ENCODE measurements around the gene HERC5. TPM values are rescaled to one million over a fixed set of nuclear protein-coding genes. Genes with fewer than 3 reads are reported as not detected.
A peak's percentile ranks its signal among the peaks of the same experiment; 100 is the strongest.

HERC5 gene
- 100 to 1,000 TPM in 1 of 2 experiments, 10 to 100 TPM in 1; 69.6 to 118 TPM for total RNA-seq

GRCh38 chr4:88456670-88457306 is at the start of gene HERC5:
HERC5 (plus strand) TSS chr4:88457119; CDS start chr4:88457270, 151 bp downstream.
- Mint-ChIP-seq H3K4me3 (peak within 1 kb of the TSS; percentile 81), H3K27me3 (no peaks in the 10 kb centered on the region), H3K4me1 (peaks cover 53% of the 10 kb centered on the region), H3K36me3 (peaks cover 43% of the 10 kb centered on the region), H3K27ac (peak within 1 kb of the TSS; percentile 100), H3K9me3 (ENCODE audit: low read depth) (peaks cover 2% of the 10 kb centered on the region)
- CTCF ChIA-PET, result interaction anchor here (0.7 to 2.5 kb wide), 10 partner anchors 9 to 238 kb away, joined by 3 to 14 read pairs (median 4); partner anchors contain the start of genes HERC6 and PPM1K
- DNase-seq, result peak; percentile 96
- peak; percentile 90 for ATAC-seq

DNA sequence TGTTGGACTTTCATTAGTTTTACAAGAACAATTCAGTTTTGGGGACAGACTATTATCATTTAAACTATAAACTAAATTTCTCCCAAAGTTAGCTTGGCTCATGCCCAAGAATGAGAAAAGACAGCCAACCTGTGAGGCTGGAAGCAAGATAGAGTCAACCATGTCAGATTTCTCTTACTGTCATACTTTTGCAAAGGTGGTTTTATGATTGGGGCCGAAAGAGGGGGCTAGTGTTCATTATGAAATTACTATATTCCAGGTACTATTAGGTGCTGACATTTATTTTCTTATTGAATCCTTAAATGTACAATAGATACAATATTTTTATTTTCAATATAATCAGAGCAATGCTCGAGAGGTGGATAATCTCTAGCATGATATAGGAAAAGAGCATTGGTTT is 47.7 kb upstream of the HERC5 start:
- ATAC-seq, result no peak
- no peak overlapping the region for H3K4me3 Mint-ChIP-seq
- DNase-seq, result no peak
- CTCF ChIA-PET, result no interaction called here
- peaks cover 18% of the 10 kb centered on the region for H3K4me1 Mint-ChIP-seq
- no peaks in the 10 kb centered on the region for H3K27me3 Mint-ChIP-seq
- no peak overlapping the region for H3K27ac Mint-ChIP-seq
- H3K9me3 Mint-ChIP-seq (ENCODE audit: low read depth), result no peaks in the 10 kb centered on the region
- H3K36me3 Mint-ChIP-seq, result peaks cover 76% of the 10 kb centered on the region

DNA sequence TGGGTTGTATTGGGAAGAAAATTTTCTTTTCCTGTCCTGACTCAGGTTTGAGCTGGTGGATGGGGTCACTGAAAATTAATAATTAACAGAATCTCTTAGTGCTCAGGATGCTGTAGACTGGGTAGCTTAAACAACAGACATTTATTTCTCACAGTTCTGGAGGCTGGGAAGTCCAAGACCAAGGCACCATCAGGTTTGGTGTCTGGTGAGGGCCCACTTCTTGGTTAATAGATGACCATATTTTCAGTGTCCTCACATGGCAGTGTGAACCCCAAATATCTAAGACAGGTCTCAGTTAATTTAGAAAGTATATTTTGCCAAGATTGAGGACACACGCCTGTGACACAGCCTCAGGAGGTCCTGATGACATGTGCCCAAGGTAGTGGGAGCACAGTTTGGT is 47.1 kb upstream of the HERC5 start:
- CTCF ChIA-PET, result interaction anchor here (1.7 kb wide), 1 partner anchor 105 kb away, joined by 4 read pairs; no protein-coding TSS in a partner anchor
- Mint-ChIP-seq H3K27me3 (no peaks in the 10 kb centered on the region), H3K4me3 (no peak overlapping the region), H3K9me3 (ENCODE audit: low read depth) (no peaks in the 10 kb centered on the region), H3K4me1 (peaks cover 19% of the 10 kb centered on the region), H3K27ac (no peak overlapping the region), H3K36me3 (peaks cover 78% of the 10 kb centered on the region)
- ATAC-seq (no peak), DNase-seq (no peak)

DNA sequence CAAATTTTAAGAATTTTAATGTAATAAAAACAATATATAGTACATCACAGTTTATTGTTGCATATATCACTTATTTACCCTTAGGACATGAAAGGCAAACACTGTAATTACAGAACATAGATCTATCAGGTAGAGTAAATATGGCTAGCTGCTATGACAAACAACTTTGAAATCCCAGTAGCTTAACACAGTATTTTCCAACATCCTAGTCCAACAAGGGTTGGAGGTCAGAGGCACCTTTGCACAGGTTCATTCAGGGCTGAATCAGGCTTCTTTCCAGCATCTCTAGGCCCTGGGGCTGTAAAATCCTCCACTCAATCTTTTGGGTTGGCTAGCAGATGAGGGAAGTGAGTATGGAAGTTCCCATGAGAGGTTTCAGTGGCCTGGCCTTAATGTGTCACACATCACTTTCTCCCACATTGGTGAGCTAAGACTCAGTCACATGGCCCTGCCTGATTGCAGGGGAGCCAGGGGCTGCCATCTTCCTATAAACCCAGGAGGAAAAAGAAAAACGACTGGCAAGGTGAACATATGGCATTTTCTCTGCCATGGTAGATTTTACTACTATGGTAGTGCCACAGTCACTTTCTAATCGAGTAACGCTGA is 45.3 kb upstream of the HERC5 start:
- ATAC-seq (no peak), DNase-seq (no peak)
- CTCF ChIA-PET, result interaction anchor here (1.5 to 1.7 kb wide), 2 partner anchors 9 to 104 kb away, joined by 3 to 4 read pairs; no protein-coding TSS in a partner anchor
- no peaks in the 10 kb centered on the region for H3K9me3 Mint-ChIP-seq (ENCODE audit: low read depth)
- H3K36me3 Mint-ChIP-seq, result peaks cover 77% of the 10 kb centered on the region
- H3K4me3 Mint-ChIP-seq, result no peak overlapping the region
- no peaks in the 10 kb centered on the region for H3K27me3 Mint-ChIP-seq
- H3K4me1 Mint-ChIP-seq, result peaks cover 19% of the 10 kb centered on the region
- H3K27ac Mint-ChIP-seq, result no peak overlapping the region

- DNase-seq, result no peak
- Mint-ChIP-seq H3K27ac (no peak overlapping the region), H3K36me3 (peaks cover 78% of the 10 kb centered on the region), H3K9me3 (ENCODE audit: low read depth) (no peaks in the 10 kb centered on the region), H3K4me3 (no peak overlapping the region), H3K4me1 (peaks cover 19% of the 10 kb centered on the region), H3K27me3 (no peaks in the 10 kb centered on the region)
- no peak for ATAC-seq
- CTCF ChIA-PET, result no interaction called here
Measured at GRCh38 chr4:88413801-88414200, 43.1 kb upstream of the HERC5 start.

DNA sequence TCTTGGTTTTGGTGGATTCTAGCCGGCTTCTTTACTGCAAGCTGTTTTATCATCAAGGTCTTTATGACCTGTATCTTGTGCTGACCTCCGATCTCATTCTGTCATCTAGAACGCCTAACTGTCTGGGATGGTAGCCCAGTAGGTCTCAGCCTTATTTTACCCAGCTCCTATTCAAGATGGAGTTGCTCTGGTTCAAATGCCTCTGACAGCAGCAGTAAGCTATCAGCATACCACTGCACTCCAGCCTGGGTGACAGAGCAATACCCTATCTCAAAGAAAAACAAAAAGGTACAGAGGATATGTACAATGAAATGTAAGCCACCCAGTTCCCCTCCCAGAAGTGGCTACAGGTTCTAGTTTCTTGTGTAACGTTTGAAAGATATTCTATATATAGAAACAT is 42.2 kb upstream of the HERC5 start:
- H3K27ac Mint-ChIP-seq, result no peak overlapping the region
- CTCF ChIA-PET, result no interaction called here
- ATAC-seq, result no peak

DNA sequence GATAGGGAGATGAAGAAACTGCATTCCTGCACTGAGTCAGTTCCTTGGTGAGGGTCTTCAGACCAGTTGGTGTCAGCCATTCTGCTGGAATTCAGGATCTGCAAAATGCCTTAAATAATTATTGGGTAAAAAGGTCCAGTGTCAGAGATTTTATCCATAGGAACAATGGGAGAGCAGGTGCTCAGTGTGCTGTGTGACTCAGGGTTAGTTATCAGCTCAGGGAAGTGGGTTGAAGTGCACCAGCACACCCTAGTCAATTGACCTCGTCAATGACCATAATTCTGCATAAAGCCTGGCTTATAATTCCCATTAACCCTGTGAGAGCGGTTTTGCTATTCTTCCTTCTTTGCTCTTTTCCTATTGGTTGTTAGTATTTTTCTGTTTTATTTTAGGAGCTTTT is 40.9 kb upstream of the HERC5 start:
- ATAC-seq (no peak), DNase-seq (no peak)
- Mint-ChIP-seq H3K36me3 (peaks cover 70% of the 10 kb centered on the region), H3K4me1 (peaks cover 21% of the 10 kb centered on the region), H3K9me3 (ENCODE audit: low read depth) (no peaks in the 10 kb centered on the region), H3K27ac (no peak overlapping the region), H3K4me3 (no peak overlapping the region), H3K27me3 (no peaks in the 10 kb centered on the region)
- CTCF ChIA-PET, result no interaction called here

More for the DNA sequence above, 42.2 kb upstream of the HERC5 start:
- Mint-ChIP-seq H3K36me3 (peaks cover 77% of the 10 kb centered on the region), H3K27me3 (no peaks in the 10 kb centered on the region), H3K9me3 (ENCODE audit: low read depth) (no peaks in the 10 kb centered on the region), H3K4me1 (peaks cover 24% of the 10 kb centered on the region), H3K4me3 (no peak overlapping the region)
- no peak for DNase-seq

GRCh38 chr4:88418411-88418810 is 38.5 kb upstream of the HERC5 start:
- ATAC-seq (no peak), DNase-seq (no peak)
- Mint-ChIP-seq H3K4me3 (no peak overlapping the region), H3K4me1 (peaks cover 9% of the 10 kb centered on the region), H3K36me3 (peaks cover 70% of the 10 kb centered on the region), H3K9me3 (ENCODE audit: low read depth) (no peaks in the 10 kb centered on the region), H3K27ac (no peak overlapping the region), H3K27me3 (no peaks in the 10 kb centered on the region)
- CTCF ChIA-PET, result interaction anchor here (1.0 kb wide), 1 partner anchor 23 kb away, joined by 4 read pairs; no protein-coding TSS in a partner anchor

DNA sequence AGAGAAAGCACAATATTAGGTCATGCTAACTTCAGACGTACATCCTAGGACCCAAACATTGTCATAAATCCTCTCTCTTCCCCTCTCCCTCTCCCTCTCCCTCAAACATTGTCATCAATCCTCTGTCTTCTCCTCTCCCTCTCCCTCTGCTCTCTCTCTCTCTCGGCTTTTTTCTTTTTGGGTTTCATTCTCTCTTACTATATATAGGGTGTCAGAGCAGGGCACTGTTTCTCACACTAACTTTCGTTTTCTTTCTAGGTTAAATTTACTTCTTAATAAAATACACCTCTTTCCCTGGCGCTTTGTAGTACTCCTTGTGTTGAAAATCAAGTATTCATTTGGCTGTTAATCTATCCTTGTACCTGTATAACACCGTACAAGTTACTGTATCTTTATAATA is 37.0 kb upstream of the HERC5 start:
- no peak for ATAC-seq
- H3K9me3 Mint-ChIP-seq (ENCODE audit: low read depth), result no peaks in the 10 kb centered on the region
- H3K27me3 Mint-ChIP-seq, result no peaks in the 10 kb centered on the region
- no peak for DNase-seq
- no peak overlapping the region for H3K4me3 Mint-ChIP-seq
- CTCF ChIA-PET, result interaction anchor here (0.9 kb wide), 1 partner anchor 20 kb away, joined by 3 read pairs; no protein-coding TSS in a partner anchor
- peaks cover 64% of the 10 kb centered on the region for H3K36me3 Mint-ChIP-seq
- H3K4me1 Mint-ChIP-seq, result peaks cover 7% of the 10 kb centered on the region
- H3K27ac Mint-ChIP-seq, result peak overlapping the region; percentile 41

GRCh38 chr4:88420844-88421243 is 36.1 kb upstream of the HERC5 start:
- ATAC-seq (no peak), DNase-seq (no peak)
- CTCF ChIA-PET, result interaction anchor here (0.9 to 1.2 kb wide), 2 partner anchors 10 to 19 kb away, joined by 3 read pairs; no protein-coding TSS in a partner anchor
- H3K27me3 Mint-ChIP-seq, result no peaks in the 10 kb centered on the region
- H3K36me3 Mint-ChIP-seq, result peaks cover 62% of the 10 kb centered on the region
- no peaks in the 10 kb centered on the region for H3K9me3 Mint-ChIP-seq (ENCODE audit: low read depth)
- H3K4me1 Mint-ChIP-seq, result peaks cover 7% of the 10 kb centered on the region
- H3K4me3 Mint-ChIP-seq, result no peak overlapping the region
- H3K27ac Mint-ChIP-seq, result no peak overlapping the region

- H3K4me1 Mint-ChIP-seq, result peaks cover 7% of the 10 kb centered on the region
- CTCF ChIA-PET, result no interaction called here
Measured at GRCh38 chr4:88422403-88422802, 34.5 kb upstream of the HERC5 start.

DNA sequence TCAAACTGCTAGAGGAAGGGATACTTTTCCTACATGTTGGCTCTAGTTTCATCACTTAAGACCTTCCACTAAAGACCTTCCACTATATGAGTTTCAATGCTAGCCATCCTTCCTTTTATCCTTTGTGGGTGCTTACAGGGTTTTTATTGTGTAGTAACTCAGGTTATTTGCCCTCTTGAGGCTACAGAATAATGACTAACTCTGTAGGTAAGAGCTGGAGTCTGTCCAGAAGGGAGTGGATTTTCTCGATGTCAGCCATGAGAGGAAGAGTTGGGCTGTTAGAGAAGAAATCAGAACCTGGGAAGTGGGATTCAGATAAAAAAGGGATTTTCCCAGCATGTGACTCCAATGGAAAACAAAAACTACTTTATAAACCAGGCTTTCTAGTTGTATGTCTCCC is 27.5 kb upstream of the HERC5 start:
- Mint-ChIP-seq H3K9me3 (ENCODE audit: low read depth) (peaks cover 3% of the 10 kb centered on the region), H3K4me1 (no peaks in the 10 kb centered on the region), H3K4me3 (no peak overlapping the region), H3K27me3 (no peaks in the 10 kb centered on the region), H3K36me3 (peaks cover 78% of the 10 kb centered on the region), H3K27ac (no peak overlapping the region)
- CTCF ChIA-PET, result interaction anchor here (1.8 kb wide), 1 partner anchor 86 kb away, joined by 4 read pairs; no protein-coding TSS in a partner anchor
- ATAC-seq, result no peak
- DNase-seq, result no peak

More at GRCh38 chr4:88422403-88422802, 34.5 kb upstream of the HERC5 start:
- no peak for ATAC-seq
- no peak for DNase-seq
- H3K9me3 Mint-ChIP-seq (ENCODE audit: low read depth), result no peaks in the 10 kb centered on the region
- H3K27me3 Mint-ChIP-seq, result no peaks in the 10 kb centered on the region
- no peak overlapping the region for H3K27ac Mint-ChIP-seq
- H3K4me3 Mint-ChIP-seq, result no peak overlapping the region
- H3K36me3 Mint-ChIP-seq, result peaks cover 64% of the 10 kb centered on the region

GRCh38 chr4:88435987-88436693 is 20.8 kb upstream of the HERC5 start:
- no peak overlapping the region for H3K4me3 Mint-ChIP-seq
- no peaks in the 10 kb centered on the region for H3K27me3 Mint-ChIP-seq
- peaks cover 2% of the 10 kb centered on the region for H3K4me1 Mint-ChIP-seq
- ATAC-seq, result no peak
- DNase-seq, result no peak
- peaks cover 3% of the 10 kb centered on the region for H3K9me3 Mint-ChIP-seq (ENCODE audit: low read depth)
- H3K27ac Mint-ChIP-seq, result no peak overlapping the region
- CTCF ChIA-PET, result no interaction called here
- H3K36me3 Mint-ChIP-seq, result peaks cover 70% of the 10 kb centered on the region

Measured in activated CD8-positive, alpha-beta memory T cell treated with anti-CD3 and anti-CD28 coated beads, Interleukin-2, amount 10 ng/mL, durations not matched to agents 7 days and 5 days (primary cell).